HTERT RPE-1 (cell line): ENCODE data around the gene NOX4.

Experiments
- in situ Hi-C: fragments of 300-500 bp; cut with MboI; formaldehyde crosslinking; loops from 4 replicates; pipeline ENCODE4 v1.14.3; 2020; ENCODE audit warnings: low sequenced_read_pairs

NOX4 gene

DNA sequence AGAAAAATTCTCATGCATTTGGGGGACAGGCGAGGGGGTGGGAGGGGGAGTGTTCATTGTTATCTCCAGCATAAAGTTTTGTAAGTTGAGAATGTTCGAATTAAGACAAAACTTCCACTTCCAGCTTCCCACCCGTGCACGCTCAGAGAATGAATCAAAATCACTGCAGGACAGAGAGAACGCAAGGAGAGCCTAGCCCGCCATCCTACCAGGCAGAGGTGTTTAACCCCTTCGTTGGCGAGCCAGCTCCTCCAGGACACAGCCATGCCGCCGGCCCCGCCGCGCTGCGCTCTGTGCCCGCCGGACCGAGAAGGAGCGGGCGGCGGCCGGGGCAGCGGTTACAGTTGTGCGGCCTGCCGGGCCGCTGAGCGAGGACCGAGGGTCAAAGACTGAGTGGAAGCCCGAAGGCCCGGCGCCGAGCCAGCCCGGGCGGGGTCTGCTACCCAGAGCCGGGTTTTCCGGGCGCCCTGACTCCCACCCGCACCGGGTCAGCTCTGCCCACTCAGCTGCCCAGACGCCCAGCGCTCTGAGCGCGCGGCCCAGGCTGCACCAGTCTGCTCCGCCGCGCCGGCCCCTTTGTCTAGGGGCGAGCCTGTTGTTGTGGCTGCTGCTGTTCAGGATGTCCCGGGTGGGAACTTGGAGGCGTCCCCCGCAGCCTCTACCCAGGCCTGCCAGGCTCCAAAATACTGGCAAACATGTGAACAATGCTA is at the start of gene NOX4:
Gene NOX4, minus strand, starts transcription at position 395 of the 710 bp plus-strand sequence. Its CDS starts 129 bp downstream, at position 266.
- in situ Hi-C loops: no loop called here

- in situ Hi-C loops: no loop called here
Observed at GRCh38 chr11:89540826-89541225, 49.7 kb upstream of the NOX4 start.

DNA sequence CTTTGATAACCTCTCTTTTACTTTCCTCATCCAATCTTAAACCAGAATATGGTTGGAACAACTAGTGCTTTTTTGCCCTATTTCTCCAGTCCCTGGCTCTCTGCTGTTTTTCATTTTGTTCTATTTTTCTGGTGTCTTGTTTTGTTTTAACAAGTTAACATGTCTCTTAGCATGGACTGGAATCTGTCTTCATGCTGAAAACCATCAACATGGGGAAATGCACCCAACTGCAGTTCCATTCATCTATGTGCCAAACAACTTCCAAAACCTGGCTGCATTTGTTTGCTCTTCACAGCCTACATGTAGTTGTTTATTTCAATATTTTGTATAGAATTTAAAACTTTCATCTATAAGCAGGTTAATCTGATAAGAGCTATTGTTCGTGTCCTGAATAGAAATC is 46.8 kb upstream of the NOX4 start:
- in situ Hi-C loops: no loop called here

- in situ Hi-C loops: no loop called here
Observed at GRCh38 chr11:89536926-89537325, 45.8 kb upstream of the NOX4 start.

GRCh38 chr11:89535221-89535620 is 44.0 kb upstream of the NOX4 start:
- in situ Hi-C loops: no loop called here

GRCh38 chr11:89529626-89530380 is 38.6 kb upstream of the NOX4 start:
- in situ Hi-C loops: no loop called here

GRCh38 chr11:89521792-89522191 is 30.6 kb upstream of the NOX4 start:
- in situ Hi-C loops: no loop called here

GRCh38 chr11:89521294-89521693 is 30.1 kb upstream of the NOX4 start:
- in situ Hi-C loops: no loop called here

- in situ Hi-C loops: no loop called here
Observed at GRCh38 chr11:89516496-89516895, 25.3 kb upstream of the NOX4 start.

GRCh38 chr11:89508544-89508943 is 17.4 kb upstream of the NOX4 start:
- in situ Hi-C loops: no loop called here

GRCh38 chr11:89504270-89504669 is 13.1 kb upstream of the NOX4 start:
- in situ Hi-C loops: no loop called here

- in situ Hi-C loops: no loop called here
Observed at GRCh38 chr11:89503422-89503821, 12.2 kb upstream of the NOX4 start.

- in situ Hi-C loops: no loop called here
Observed at GRCh38 chr11:89502301-89502700, 11.1 kb upstream of the NOX4 start.

DNA sequence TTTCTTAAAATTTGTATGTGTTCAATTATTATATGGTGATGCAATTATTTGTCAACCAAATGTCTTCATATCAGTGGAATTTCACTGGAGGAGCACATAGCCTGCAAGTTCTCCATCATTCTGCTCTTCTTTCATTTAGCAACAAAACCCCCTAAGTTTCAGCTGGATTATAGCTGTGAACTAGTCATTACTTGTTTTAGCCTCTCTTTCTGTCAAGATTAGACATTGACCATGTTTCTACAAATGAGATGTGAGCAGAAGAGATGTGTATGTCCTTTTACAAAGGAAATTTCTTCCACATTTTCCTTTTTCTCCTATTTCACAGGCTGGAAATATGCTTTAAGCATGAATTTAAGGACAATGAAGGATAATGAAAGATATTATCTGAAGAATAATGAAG is 9.2 kb upstream of the NOX4 start:
- in situ Hi-C loops: no loop called here

DNA sequence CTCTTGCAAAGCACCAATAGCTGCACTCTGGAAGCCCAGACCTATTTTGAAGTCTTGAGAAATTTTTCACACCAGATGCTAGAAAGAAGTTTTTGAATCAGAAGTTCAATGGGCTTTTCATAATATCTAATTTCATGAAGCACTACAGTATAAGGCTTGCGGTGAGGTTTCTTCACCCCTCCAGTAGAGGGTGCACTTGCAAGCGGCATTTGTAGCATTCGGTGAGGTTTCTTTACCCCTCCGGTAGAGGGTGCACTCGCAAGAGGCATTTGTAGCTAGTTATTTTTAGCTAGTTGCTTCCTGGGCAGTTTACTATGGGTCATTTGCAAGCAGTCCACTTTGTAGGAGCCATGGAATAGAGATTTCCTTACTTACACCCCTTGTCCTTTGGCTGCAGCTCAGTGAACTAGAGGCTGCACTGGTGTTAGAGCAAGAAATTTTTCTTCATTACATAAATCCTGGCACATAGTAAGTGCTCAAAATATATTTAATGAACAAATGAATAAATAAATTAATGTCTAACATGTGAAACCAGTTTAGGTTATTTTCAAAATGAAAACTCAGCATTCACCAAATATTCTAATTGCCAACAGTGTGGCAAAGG is 7.8 kb upstream of the NOX4 start:
- in situ Hi-C loops: no loop called here

DNA sequence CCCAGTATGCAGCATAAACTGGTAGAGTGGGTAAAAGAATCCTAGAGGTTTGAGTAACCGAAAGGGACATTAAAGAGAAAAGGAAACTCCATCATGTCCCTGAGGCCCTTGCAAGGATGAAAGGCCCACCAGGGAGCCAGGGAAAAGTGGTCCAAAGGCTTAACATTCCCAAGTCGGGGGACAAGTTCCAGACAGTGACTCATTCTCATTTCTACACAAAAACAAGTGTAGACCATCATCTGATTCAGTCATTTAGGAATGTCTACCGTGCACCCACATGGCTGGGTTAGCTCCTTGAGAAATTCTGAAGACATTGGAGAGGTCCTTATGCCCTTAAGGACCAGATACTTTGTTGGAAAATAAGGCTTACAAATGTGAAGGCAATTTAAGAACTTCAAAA is 4.8 kb upstream of the NOX4 start:
- in situ Hi-C loops: no loop called here

- in situ Hi-C loops: no loop called here
Observed at GRCh38 chr11:89493431-89493830, 2.3 kb upstream of the NOX4 start.

DNA sequence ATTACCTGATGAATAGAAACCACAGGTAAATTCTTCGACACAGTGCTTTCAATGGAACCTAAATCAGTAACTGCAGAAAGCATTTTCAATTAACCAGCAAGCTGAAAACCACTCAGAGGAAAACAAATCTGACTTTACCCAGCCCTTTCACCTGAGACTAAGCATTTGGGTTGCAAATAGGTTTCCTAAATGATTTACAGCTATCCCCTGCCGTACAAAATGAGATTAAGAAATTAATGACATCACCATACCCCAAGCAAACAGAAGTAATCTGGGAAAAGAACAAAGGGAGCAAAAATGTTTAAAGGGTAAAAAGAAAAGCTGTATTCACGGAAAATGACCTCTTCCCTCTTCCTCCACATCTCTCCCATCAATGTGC is 584 bp downstream of the NOX4 start:
- in situ Hi-C loops: no loop called here

DNA sequence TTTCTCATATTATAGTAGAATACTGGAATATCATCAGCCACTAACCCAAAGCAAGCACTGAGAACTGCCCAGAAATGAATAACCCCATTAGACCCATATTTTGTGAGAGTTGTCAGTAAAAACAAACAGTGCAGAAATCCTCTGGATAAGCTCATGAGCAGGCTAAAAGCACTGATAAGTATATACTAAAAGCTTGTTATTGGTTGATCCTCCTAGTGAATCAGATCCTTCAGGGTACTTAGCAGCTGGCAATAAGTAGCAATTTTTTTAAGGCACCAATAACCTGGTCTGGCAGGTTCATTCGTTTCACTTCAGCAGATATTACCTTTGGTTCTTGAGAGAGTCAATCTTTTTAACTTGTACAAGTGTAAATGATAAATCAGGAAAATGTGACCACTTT is 1.2 kb downstream of the NOX4 start:
- in situ Hi-C loops: no loop called here

DNA sequence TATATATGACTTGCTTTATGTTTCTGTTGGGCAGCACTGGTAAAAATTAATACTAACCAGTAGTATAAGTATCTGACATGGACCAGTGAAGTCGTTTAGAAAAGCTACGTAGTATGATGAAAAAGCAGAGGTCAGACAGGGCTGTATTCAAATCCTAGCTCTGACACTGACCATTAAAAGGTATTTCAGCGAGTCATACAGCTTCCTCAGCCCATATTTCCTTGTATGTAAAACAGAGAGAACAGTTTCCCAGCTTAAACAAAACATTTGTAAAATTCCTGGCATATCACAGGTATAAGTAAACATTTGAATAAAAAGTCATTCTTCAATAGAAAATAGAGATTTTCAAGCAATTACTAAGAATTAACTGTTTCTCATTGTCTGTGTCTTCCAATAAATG is 4.2 kb downstream of the NOX4 start:
- in situ Hi-C loops: no loop called here

- in situ Hi-C loops: no loop called here
Observed at GRCh38 chr11:89484896-89485295, 6.3 kb downstream of the NOX4 start.

GRCh38 chr11:89477175-89477574 is 14.0 kb downstream of the NOX4 start:
- in situ Hi-C loops: no loop called here
